ENCODE results near the gene LTBP1.

DNA sequence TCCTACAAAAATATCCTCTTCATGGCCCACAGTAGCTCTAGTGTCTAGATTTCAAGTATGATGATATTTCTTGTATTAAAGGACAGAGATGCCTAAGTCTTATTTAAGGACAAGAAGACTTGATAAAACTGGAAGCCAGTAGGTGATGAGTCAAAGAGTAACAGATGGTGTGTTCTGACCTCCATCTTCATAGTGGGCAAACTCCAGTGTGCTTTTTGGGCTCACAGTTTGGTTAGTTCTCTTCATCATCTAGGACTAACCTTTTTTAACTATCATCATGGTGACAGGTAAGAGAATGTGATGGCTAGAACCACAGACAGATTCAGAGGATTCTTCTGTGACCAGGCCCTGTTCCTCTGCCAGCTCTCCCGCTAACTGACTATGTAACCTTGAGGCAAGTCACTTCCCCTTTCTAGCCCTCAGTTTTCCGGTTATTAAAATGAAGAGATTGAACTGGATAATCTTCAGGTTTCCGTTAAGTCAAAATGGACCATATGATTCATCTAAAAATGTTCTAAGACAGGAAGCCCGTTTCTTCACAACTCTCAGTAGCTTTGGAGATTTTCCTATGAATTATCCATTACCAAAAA lies 389.4 kb downstream of the LTBP1 start:
- TF ChIP-seq REST (IDR thresholded peaks at IDR 0.05) (no peak), EP300 (IDR thresholded peaks at IDR 0.05) (no peak)
- TF ChIP-seq, protein P1, sequence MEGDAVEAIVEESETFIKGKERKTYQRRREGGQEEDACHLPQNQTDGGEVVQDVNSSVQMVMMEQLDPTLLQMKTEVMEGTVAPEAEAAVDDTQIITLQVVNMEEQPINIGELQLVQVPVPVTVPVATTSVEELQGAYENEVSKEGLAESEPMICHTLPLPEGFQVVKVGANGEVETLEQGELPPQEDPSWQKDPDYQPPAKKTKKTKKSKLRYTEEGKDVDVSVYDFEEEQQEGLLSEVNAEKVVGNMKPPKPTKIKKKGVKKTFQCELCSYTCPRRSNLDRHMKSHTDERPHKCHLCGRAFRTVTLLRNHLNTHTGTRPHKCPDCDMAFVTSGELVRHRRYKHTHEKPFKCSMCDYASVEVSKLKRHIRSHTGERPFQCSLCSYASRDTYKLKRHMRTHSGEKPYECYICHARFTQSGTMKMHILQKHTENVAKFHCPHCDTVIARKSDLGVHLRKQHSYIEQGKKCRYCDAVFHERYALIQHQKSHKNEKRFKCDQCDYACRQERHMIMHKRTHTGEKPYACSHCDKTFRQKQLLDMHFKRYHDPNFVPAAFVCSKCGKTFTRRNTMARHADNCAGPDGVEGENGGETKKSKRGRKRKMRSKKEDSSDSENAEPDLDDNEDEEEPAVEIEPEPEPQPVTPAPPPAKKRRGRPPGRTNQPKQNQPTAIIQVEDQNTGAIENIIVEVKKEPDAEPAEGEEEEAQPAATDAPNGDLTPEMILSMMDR (IDR thresholded peaks at IDR 0.05), result no peak
